ENCODE measurements around the gene LHX6.

- no peak for TF ChIP-seq ESRRA (CRISPR knock-in tag; IDR thresholded peaks at IDR 0.05; ENCODE audit: low read depth)
- TF ChIP-seq POLR2AphosphoS2 (IDR thresholded peaks at IDR 0.05; ENCODE audit: low read depth, low read length), result no peak
- no peak for TF ChIP-seq EED (CRISPR knock-in tag; IDR thresholded peaks at IDR 0.05)
- TF ChIP-seq TIGD3 (CRISPR knock-in tag; IDR thresholded peaks at IDR 0.05; ENCODE audit: borderline replicate concordance), result no peak
- no peak for TF ChIP-seq EZH2 (conservative IDR thresholded peaks at IDR 0.05; ENCODE audit: low read depth, low read length)
- TF ChIP-seq SMAD3 (CRISPR knock-in tag; IDR thresholded peaks at IDR 0.05), result no peak
- no peak for TF ChIP-seq ZZZ3 (CRISPR knock-in tag; IDR thresholded peaks at IDR 0.05; ENCODE audit: borderline replicate concordance)
- TF ChIP-seq, protein P1, sequence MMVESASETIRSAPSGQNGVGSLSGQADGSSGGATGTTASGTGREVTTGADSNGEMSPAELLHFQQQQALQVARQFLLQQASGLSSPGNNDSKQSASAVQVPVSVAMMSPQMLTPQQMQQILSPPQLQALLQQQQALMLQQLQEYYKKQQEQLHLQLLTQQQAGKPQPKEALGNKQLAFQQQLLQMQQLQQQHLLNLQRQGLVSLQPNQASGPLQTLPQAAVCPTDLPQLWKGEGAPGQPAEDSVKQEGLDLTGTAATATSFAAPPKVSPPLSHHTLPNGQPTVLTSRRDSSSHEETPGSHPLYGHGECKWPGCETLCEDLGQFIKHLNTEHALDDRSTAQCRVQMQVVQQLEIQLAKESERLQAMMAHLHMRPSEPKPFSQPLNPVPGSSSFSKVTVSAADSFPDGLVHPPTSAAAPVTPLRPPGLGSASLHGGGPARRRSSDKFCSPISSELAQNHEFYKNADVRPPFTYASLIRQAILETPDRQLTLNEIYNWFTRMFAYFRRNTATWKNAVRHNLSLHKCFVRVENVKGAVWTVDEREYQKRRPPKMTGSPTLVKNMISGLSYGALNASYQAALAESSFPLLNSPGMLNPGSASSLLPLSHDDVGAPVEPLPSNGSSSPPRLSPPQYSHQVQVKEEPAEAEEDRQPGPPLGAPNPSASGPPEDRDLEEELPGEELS (CRISPR knock-in tag; IDR thresholded peaks at IDR 0.05), result no peak
- no peak for TF ChIP-seq KLF16 (CRISPR knock-in tag; IDR thresholded peaks at IDR 0.05)
Observed at GRCh38 chr9:122204055-122204454, 24.7 kb downstream of the LHX6 start.

Measured in HepG2 (cell line).